SKM-1 (cell line): ENCODE results near the gene ARMC5.
"Not testable (repeated sequence)": the region's sequence is repeated elsewhere in the genome, so short reads cannot be mapped to it uniquely, and the experiment has no call there.

Experiments used
- DNase-seq: peaks from one replicate; lab custom pipeline; 2025; ENCODE audit not compliant: unreplicated experiment; lab: John Stamatoyannopoulos, UW

The ARMC5 gene

DNA sequence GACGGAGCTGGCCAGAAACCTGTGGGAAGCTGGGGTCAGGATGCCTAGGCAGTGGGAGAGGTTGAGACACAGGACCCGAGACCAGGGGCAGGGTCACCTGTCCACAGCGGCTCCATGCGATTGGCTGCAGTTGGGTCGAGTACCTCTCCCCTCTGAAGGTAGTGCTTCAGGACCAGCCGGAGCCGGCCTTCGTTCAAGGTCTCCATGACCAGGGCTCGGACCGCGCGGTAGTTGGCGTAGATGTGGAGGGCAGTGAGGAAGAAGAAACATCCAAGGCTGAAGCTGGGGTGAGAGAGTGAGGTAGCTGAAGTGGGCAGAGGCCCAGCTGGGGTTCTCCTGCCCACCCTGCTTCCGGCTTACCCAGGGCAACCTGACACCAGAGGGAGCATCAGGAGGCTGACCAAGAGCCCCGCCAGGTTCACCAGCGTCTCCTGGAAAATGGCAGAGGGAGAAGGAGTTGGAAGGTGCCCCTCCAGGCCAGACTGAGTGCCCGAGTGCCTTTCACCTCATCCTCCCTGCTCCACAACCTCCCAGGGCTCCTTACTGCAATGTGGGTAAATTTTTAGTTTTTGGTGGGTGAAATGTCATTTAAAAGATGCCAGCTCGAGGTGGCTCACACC, 34.3 kb downstream of the ARMC5 start:
- DNase-seq, result no peak

DNA sequence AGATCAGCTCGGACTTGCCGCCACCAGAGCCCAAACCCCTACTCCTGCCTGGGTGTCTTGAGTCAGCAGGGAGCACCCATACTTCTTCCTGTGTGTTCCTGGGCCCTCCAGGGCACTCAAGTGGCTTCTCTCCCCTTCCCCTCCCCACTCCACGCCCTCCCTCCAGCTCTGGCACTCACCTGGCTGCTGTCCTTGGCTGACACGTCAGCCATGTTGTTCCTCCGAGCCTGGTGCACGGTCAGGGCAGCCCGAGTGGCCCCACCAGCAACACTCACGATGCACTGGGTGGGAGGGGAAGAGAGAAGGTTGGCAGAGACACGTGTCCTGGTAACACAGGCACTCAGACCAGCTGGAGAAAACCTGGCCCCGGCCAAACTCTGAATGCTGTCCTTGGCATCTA, 37.4 kb downstream of the ARMC5 start:
- no peak for DNase-seq

DNA sequence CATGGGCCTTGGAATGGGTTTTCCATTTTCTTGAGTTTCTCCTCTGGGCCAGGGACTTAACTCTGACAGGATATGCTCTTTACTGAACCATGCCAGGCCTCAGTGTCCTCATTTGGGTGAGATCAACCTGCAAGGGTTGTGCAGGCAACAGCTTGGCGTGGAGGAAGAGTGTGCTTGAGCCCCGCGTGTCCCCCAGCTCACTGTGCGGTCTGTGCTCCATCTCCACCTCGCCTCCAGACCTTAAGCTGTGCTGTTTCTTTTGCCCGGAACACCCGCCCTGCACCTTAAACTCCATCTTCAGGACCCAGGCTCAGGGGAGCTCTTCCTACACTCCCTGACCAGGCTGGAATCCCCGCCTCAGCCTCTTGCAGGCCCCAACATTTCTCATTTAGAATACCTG, 39.2 kb downstream of the ARMC5 start:
- DNase-seq, result no peak

DNA sequence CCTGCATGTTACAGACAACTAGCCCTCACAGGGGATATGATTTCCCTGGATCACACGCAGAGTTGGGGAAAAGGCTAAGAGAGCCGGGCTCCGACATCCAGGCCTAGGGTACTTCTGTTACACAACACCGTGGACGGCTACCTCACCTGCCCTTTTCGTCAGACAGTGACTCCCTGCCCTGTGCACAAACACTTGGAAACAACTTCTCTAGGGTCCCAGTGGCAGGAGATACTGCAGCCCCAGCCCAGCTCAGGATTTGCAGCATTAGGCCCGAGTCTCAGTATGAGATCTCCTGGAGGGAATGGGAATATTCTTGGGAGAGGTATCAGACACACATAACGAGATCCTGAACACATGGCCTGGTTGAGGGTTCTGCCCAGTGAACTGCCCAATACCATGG, 40.6 kb downstream of the ARMC5 start:
- no peak for DNase-seq

DNA sequence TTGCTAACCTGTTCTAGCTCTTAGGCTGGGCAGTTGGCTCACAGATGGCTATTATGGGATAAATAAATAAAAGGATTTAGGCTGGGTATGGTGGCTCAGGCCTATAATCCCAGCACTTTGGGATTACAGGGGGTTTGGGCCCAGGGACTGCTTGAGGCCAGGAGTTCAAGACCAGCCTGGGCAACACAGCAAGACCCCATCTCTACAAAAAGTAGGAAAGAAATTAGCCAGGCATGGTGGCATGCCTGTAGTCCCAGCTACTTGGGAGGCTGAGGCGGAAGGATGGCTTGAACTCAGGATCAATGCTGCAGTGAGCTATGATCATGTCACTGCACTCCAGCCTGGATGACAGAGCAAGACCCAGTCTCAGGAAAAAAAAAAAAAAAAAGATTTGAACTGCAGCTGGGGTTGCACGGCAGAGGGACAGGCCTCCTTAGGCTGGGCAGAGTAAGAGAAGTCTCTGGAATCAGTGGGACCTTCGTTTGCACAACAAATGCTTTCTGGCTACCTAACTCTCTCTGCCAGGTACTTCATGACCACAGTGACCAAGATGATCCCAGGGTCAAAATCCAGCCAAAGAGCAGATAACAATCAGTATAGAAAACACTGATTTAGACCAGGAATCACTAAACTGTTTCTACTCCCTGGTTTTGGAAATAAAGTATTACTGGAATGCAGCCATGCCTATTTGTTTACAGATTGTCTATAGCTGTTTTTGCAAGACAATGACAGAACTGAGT, 42.1 kb downstream of the ARMC5 start:
- DNase-seq, result no peak

DNA sequence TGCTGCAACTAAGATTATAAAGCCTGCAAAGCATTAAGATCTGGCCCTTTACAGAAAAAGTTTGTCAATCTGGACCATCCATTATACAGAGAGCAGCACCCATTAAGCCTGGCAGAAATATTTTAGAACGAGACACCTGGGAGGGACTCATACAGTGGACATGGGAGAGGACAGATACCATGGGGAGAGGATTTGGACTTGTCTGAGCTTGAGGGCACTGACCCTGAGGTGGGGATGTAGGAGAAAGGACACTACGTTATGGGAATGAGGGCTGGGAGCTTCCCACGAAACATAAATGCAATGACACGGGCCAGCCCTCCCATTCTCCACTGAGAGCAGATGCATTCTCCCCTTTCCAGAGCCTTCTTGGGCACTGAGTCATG, 42.7 kb downstream of the ARMC5 start:
- no peak for DNase-seq

- no peak for DNase-seq
These were observed 43.7 kb downstream of the ARMC5 start for GRCh38 chr16:31502981-31503380.

- DNase-seq, result not testable (repeated sequence)
These were observed 44.3 kb downstream of the ARMC5 start for GRCh38 chr16:31503555-31503954.

GRCh38 chr16:31504159-31504558, 44.9 kb downstream of the ARMC5 start:
- DNase-seq, result no peak

DNA sequence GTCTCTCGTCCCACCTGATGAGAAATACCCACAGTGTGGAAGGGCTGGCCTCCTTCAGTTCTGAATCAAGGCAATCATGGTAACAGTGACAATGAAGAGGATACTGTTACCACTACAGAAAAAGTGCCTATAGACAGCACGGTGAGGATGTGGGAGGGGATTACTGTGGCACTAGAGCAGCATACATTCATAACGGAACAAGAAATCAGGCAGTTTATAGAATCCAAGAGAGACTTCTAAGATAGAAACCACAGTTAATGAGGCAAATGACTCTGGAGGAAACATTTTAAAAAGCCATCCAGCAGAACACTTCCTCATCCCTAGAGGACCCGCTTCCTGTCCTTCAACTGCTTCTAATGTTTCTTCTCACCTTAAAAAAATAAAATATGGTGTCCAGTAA, 46.2 kb downstream of the ARMC5 start:
- DNase-seq, result no peak

- no peak for DNase-seq
These were observed 48.3 kb downstream of the ARMC5 start for GRCh38 chr16:31507617-31507928.

DNA sequence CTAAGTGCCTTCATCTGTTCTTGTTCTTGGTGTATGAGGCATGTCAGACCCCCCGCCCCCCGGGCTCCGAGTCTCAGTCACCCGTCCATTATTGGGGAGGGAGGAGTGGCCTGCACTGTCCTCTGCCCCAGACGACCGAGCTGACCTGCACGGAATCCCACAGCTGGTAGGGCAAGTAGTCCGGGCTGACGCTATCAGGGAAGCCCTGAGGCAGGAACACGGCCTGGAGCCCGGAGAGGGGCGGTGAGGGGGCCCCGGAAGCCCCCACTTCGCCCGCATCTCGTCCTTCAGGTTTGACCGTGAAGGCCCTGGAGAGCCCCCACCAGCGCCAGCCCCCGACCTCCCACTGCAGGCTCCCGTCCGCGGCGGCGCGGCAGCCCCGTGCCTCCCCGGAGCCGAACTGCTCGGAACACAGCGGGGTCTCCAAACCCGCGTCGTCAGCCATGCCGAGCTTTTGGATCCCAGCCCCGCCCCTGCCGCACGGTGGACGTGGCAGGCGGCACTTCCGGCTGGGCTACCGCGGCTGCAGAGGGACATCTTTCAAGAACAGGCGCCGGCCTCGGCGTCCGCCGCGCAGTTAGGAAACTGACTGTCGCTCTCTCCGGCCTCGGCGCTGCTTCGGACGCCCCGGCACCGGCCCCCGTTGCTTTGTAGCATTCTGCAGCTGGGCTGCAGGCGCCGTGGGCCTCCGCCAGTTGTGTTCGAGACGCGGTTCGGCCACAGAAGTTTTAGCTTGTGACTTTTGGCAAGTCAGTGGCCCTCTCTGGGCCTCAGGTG, 48.8 kb downstream of the ARMC5 start, which contains the start of gene RUSF1:
RUSF1 (minus strand) TSS at position 463 of the 777 bp plus-strand sequence; CDS start at position 445, 18 bp downstream.
- DNase-seq, result peak; percentile 54

- DNase-seq, result no peak
These were observed 49.5 kb downstream of the ARMC5 start for GRCh38 chr16:31508706-31509195.

DNA sequence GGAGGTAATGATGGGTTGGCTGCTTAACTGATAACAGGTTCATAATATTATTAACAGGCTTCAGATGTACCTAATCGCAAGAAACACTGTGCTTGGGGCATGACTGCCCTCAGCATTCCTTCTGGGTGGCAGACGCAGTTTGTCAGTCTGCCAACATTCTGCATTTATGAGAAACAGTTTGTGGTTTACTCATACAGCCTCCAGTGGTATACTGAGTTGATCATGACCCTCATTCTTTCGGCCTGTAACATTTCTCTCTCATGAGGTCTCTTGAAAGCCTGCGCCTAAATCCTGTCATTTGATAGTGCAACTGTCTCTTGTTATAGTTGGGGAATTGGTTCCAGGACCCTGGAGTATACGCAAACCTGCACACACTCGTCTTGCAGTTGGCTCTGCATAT, 53.8 kb downstream of the ARMC5 start:
- no peak for DNase-seq

GRCh38 chr16:31513884-31514283, 54.6 kb downstream of the ARMC5 start:
- DNase-seq, result no peak
